H9 (cell line): Measurements from ENCODE around the gene TOMM40L. TPM values are rescaled to one million over a fixed set of nuclear protein-coding genes. Genes with fewer than 3 reads are reported as not detected.
A peak's percentile ranks its signal among the peaks of the same experiment; 100 is the strongest.

Experiments used
- DNase-seq: peaks from one replicate; pipeline ENCODE4 v3.0.0-alpha.2; 2017
- H2AFZ ChIP-seq: one replicate; pipeline ENCODE4 v1.6.1; 2013; ENCODE audit warnings: mild to moderate bottlenecking, low read length, control low read depth, moderate library complexity
- H2AK5ac ChIP-seq: 2 replicates; pipeline ENCODE4 v1.6.1; 2013; ENCODE audit warnings: low read length, control low read depth, mixed read lengths; ENCODE audit not compliant: insufficient read length
- H2BK120ac ChIP-seq: one replicate; pipeline ENCODE4 v1.6.1; 2013; ENCODE audit warnings: low read depth, mild to moderate bottlenecking, low read length, control low read depth, inconsistent platforms; ENCODE audit not compliant: poor library complexity, severe bottlenecking
- H2BK12ac ChIP-seq: 2 replicates; pipeline ENCODE4 v1.6.1; 2013; ENCODE audit warnings: low read length, control low read depth, mixed read lengths, low read depth; ENCODE audit not compliant: insufficient read length
- H2BK15ac ChIP-seq: 2 replicates; pipeline ENCODE4 v1.6.1; 2013; ENCODE audit warnings: low read depth, low read length, control low read depth
- H2BK20ac ChIP-seq: one replicate; pipeline ENCODE4 v1.6.1; 2013; ENCODE audit warnings: low read depth, mild to moderate bottlenecking, low read length, control low read depth, inconsistent platforms; ENCODE audit not compliant: poor library complexity, severe bottlenecking
- H2BK5ac ChIP-seq: 2 replicates; pipeline ENCODE4 v1.6.1; 2013; ENCODE audit warnings: low read length, control low read depth, mixed read lengths; ENCODE audit not compliant: insufficient read length
- H3K14ac ChIP-seq: 2 replicates; pipeline ENCODE4 v1.6.1; 2013; ENCODE audit warnings: low read length, control low read depth; ENCODE audit not compliant: insufficient read depth
- H3K18ac ChIP-seq: 2 replicates; pipeline ENCODE4 v1.6.1; 2013; ENCODE audit warnings: low read depth, mild to moderate bottlenecking, mixed read lengths, low read length, control low read depth; ENCODE audit not compliant: insufficient read length
- H3K23ac ChIP-seq: 2 replicates; pipeline ENCODE4 v1.6.1; 2013; ENCODE audit warnings: low read length, control low read depth, mixed read lengths, low read depth; ENCODE audit not compliant: insufficient read length
- H3K23me2 ChIP-seq: 2 replicates; pipeline ENCODE4 v1.6.1; 2013; ENCODE audit warnings: low read depth, mild to moderate bottlenecking, mixed read lengths, low read length, control low read depth; ENCODE audit not compliant: insufficient read length, poor library complexity, severe bottlenecking
- H3K27ac ChIP-seq: 2 replicates; pipeline ENCODE4 v1.5.1; 2013; ENCODE audit warnings: low read length, control low read depth, mixed read lengths, low read depth; ENCODE audit not compliant: insufficient read length
- H3K27me3 ChIP-seq: 2 replicates; pipeline ENCODE4 v1.6.1; 2013; ENCODE audit warnings: low read length, control low read depth, inconsistent platforms; ENCODE audit not compliant: insufficient read depth
- H3K4ac ChIP-seq: 2 replicates; pipeline ENCODE4 v1.6.1; 2013; ENCODE audit warnings: low read depth, mild to moderate bottlenecking, control low read depth, inconsistent platforms, low read length, moderate library complexity
- H3K4me1 ChIP-seq: 2 replicates; pipeline ENCODE4 v1.6.1; 2013; ENCODE audit warnings: low read length, control low read depth, inconsistent platforms; ENCODE audit not compliant: insufficient read depth
- H3K4me2 ChIP-seq: 2 replicates; pipeline ENCODE4 v1.6.1; 2013; ENCODE audit warnings: low read length, control low read depth, mixed read lengths; ENCODE audit not compliant: insufficient read length, insufficient read depth
- H3K56ac ChIP-seq: 2 replicates; pipeline ENCODE4 v1.6.1; 2013; ENCODE audit warnings: low read depth, mild to moderate bottlenecking, mixed read lengths, low read length, control low read depth; ENCODE audit not compliant: insufficient read length
- H3K79me1 ChIP-seq: 2 replicates; pipeline ENCODE4 v1.6.1; 2013; ENCODE audit warnings: low read depth, mild to moderate bottlenecking, moderate library complexity, low read length, control low read depth, inconsistent platforms; ENCODE audit not compliant: insufficient read depth, poor library complexity, severe bottlenecking
- H3K79me2 ChIP-seq: 2 replicates; pipeline ENCODE4 v1.6.1; 2013; ENCODE audit warnings: low read length, control low read depth, inconsistent platforms; ENCODE audit not compliant: insufficient read depth
- H3K9ac ChIP-seq: 2 replicates; pipeline ENCODE4 v1.6.1; 2013; ENCODE audit warnings: low read length, control low read depth, mixed read lengths; ENCODE audit not compliant: insufficient read length; ENCODE audit errors: extremely low read depth
- H3K9me3 ChIP-seq: one replicate; pipeline ENCODE4 v1.6.1; 2013; ENCODE audit warnings: low read depth, low read length, inconsistent platforms; ENCODE audit not compliant: control insufficient read depth
- H3T11ph ChIP-seq: one replicate; pipeline ENCODE4 v1.6.1; 2013; ENCODE audit warnings: mild to moderate bottlenecking, low read length, control low read depth, inconsistent platforms
- H4K20me1 ChIP-seq: one replicate; pipeline ENCODE4 v1.6.1; 2013; ENCODE audit not compliant: control insufficient read depth, insufficient read length, insufficient read depth
- H4K5ac ChIP-seq: 2 replicates; pipeline ENCODE4 v1.6.1; 2013; ENCODE audit warnings: low read depth, mild to moderate bottlenecking, mixed read lengths, low read length, control low read depth; ENCODE audit not compliant: insufficient read length
- H4K8ac ChIP-seq: replicated peaks from 2 replicates; pipeline ENCODE4 v1.6.1; 2013; ENCODE audit warnings: low read length, control low read depth, mixed read lengths, low read depth; ENCODE audit not compliant: insufficient read length
- H4K91ac ChIP-seq: 2 replicates; pipeline ENCODE4 v1.6.1; 2013; ENCODE audit warnings: low read depth, mild to moderate bottlenecking, moderate library complexity, mixed read lengths, low read length, control low read depth; ENCODE audit not compliant: insufficient read length
- H3K27ac Mint-ChIP-seq, 3 experiments: 2 replicates in 2 of 3; 3 replicates in 1 of 3; pipeline ENCODE4 v1.8.0; 2020 to 2021; ENCODE audit warnings: mixed read lengths in 3 of 3, mild to moderate bottlenecking in 1 of 3, moderate library complexity in 1 of 3
- H3K27me3 Mint-ChIP-seq: 2 replicates; pipeline ENCODE4 v1.8.0; 2021; ENCODE audit warnings: low read depth, mild to moderate bottlenecking, moderate library complexity, mixed read lengths
- H3K36me3 Mint-ChIP-seq, 3 experiments: 2 replicates in 2 of 3; 3 replicates in 1 of 3; pipeline ENCODE4 v1.8.0; 2020 to 2021; ENCODE audit warnings: low read depth in 3 of 3, mixed read lengths in 3 of 3; ENCODE audit not compliant: insufficient read depth in 1 of 3
- H3K4me1 Mint-ChIP-seq, 2 experiments: 2 replicates each; pipeline ENCODE4 v1.8.0; 2020; ENCODE audit warnings: mixed read lengths in 2 of 2
- H3K4me3 Mint-ChIP-seq, 2 experiments: 2 replicates in 1 of 2; 3 replicates in 1 of 2; pipeline ENCODE4 v1.8.0; 2020 to 2021; ENCODE audit warnings: mild to moderate bottlenecking in 2 of 2, mixed read lengths in 2 of 2, moderate library complexity in 1 of 2
- H3K9me3 Mint-ChIP-seq, 2 experiments: 2 replicates in 1 of 2; 3 replicates in 1 of 2; pipeline ENCODE4 v1.8.0; 2020; ENCODE audit warnings: mild to moderate bottlenecking in 2 of 2, mixed read lengths in 2 of 2, moderate library complexity in 1 of 2
- WGBS: extraction: QIAGEN DNeasy Blood & Tissue Kit; methylation state at CpG from one replicate; pipeline ENCODE4 v1.1.7; 2013; ENCODE audit warnings: missing lambda C conversion rate, low lambda C conversion rate, mixed read lengths; ENCODE audit not compliant: insufficient read length; ENCODE audit errors: extremely low coverage; 5-methylcytosine and 5-hydroxymethylcytosine counted together
- total RNA-seq: library from RNA; stranded (reverse); gene quantifications from 2 replicates; pipeline ENCODE4 v1.2.1, GENCODE V29; 2021
- TF ChIP-seq, protein P1 (sequence below): fragments of 200-600 bp; sonication (generic); conservative IDR thresholded peaks from 3 replicates; pipeline ENCODE4 v1.8.0; 2021; ENCODE audit warnings: antibody characterized with exemption, mild to moderate bottlenecking

The TOMM40L gene
- total RNA-seq, 1 experiment from 2014 or later = 13.5 TPM

DNA sequence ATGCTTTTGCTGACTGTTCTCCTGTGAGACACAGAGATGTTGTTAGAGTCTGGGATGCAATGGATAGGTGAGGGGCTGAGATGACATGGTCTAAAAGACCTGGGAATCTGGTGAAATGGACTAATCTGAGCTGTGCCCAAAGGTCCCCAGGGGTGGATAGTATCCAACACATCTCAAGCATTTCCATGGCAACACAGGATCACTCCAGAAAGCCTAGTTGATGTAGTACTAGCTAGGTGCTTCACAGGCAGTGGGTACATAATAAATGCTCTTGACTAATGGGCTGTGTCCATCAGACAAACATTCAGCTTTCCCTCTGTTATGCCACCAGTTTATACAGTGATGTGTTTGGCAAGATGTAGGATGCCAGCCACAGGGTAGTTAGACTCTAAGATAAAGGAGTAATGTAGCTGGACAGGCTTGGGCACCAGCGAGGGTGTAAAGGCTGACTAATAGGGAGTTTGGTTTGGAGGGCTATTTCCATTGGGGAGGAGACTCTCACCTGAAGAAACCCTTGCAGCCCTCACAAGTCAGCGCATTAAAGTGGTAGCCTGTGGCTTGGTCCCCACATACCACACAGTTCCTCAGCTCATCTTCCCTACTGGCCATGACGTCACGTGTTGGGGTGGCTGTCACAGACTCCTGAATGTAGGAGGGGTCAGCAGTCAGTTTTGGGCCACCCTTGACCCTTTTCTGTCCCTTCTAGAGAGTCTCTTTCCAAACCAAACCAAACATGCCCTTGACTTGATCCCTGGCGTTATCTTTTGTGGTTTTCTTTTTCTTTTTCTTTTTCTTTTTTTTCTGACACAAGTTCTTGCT is 10.3 kb downstream of the TOMM40L start:
- TF ChIP-seq, protein P1, sequence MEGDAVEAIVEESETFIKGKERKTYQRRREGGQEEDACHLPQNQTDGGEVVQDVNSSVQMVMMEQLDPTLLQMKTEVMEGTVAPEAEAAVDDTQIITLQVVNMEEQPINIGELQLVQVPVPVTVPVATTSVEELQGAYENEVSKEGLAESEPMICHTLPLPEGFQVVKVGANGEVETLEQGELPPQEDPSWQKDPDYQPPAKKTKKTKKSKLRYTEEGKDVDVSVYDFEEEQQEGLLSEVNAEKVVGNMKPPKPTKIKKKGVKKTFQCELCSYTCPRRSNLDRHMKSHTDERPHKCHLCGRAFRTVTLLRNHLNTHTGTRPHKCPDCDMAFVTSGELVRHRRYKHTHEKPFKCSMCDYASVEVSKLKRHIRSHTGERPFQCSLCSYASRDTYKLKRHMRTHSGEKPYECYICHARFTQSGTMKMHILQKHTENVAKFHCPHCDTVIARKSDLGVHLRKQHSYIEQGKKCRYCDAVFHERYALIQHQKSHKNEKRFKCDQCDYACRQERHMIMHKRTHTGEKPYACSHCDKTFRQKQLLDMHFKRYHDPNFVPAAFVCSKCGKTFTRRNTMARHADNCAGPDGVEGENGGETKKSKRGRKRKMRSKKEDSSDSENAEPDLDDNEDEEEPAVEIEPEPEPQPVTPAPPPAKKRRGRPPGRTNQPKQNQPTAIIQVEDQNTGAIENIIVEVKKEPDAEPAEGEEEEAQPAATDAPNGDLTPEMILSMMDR = no peak
- no peaks in the 10 kb centered on the region for H3K9me3 Mint-ChIP-seq

More for the DNA sequence above, 10.3 kb downstream of the TOMM40L start:
- no peak overlapping the region for H3K9ac ChIP-seq
- H3K79me2 ChIP-seq = no peaks in the 10 kb centered on the region
- no peaks in the 10 kb centered on the region; the same call in 1 of the 2 replicates for H3K27me3 Mint-ChIP-seq
- no peaks in the 10 kb centered on the region for H4K20me1 ChIP-seq
- no CpG with 5 or more reads among the region's 5 CpGs for WGBS
- H3K4me1 Mint-ChIP-seq = peaks cover 0 to 5% of the 10 kb centered on the region in 2 experiments; a peak in 2 of 4 replicates
- no peaks in the 10 kb centered on the region for H3K79me1 ChIP-seq
- H2BK12ac ChIP-seq = no peak overlapping the region
- H2BK20ac ChIP-seq = no peak overlapping the region
- H3K14ac ChIP-seq = no peak overlapping the region
- H3K56ac ChIP-seq = no peak overlapping the region
- no peak overlapping the region for H3K4me2 ChIP-seq
- H3K23me2 ChIP-seq = no peaks in the 10 kb centered on the region
- H4K8ac ChIP-seq = no peak overlapping the region
- no peak overlapping the region for H3T11ph ChIP-seq
- H3K18ac ChIP-seq = no peak overlapping the region
- H3K27me3 ChIP-seq = no peaks in the 10 kb centered on the region
- no peak overlapping the region for H2BK5ac ChIP-seq
- H2AFZ ChIP-seq = no peak overlapping the region
- H4K5ac ChIP-seq = no peak overlapping the region
- no peak overlapping the region for H3K4ac ChIP-seq
- H3K23ac ChIP-seq = no peak overlapping the region
- H2AK5ac ChIP-seq = no peak overlapping the region
- no peak overlapping the region for H2BK120ac ChIP-seq
- no peak overlapping the region for H3K27ac ChIP-seq
- no peak overlapping the region for H2BK15ac ChIP-seq
- no peak overlapping the region for H3K4me3 Mint-ChIP-seq
- no peaks in the 10 kb centered on the region for H3K9me3 ChIP-seq
- H4K91ac ChIP-seq = no peak overlapping the region
- no peaks in the 10 kb centered on the region for H3K36me3 Mint-ChIP-seq
- peak overlapping the region in 1 of 3 experiments; percentile 66; a peak in 1 of 7 replicates for H3K27ac Mint-ChIP-seq
- no peaks in the 10 kb centered on the region for H3K4me1 ChIP-seq
- no peak for DNase-seq
